HepG2 (cell line): ENCODE data around the gene MITF.

Experiments
- FOXP1 ChIP-seq, 2 experiments: fragments of 450-650 bp in 1 of 2; IDR thresholded peaks; 2 replicates each; pipeline ENCODE4 v1.6.1; 2017 to 2018; ENCODE audit warnings: antibody characterized with exemption in 1 of 2
- SUZ12 ChIP-seq: fragments of 150-350 bp; IDR thresholded peaks from 2 replicates; pipeline ENCODE4 v1.6.1; 2014; ENCODE audit warnings: low read depth, low read length
- ZNF274 ChIP-seq: sonication (generic); formaldehyde crosslinking; IDR thresholded peaks from 2 replicates; pipeline ENCODE4 v1.5.1; 2020; ENCODE audit warnings: mild to moderate bottlenecking, missing genetic modification reagents
- TF ChIP-seq, protein P1 (sequence below): sonication (generic); formaldehyde crosslinking; IDR thresholded peaks from 2 replicates; pipeline ENCODE4 v1.5.0; 2020; ENCODE audit warnings: mild to moderate bottlenecking, missing genetic modification reagents, moderate library complexity
- TF ChIP-seq, protein P2 (sequence below): sonication (generic); formaldehyde crosslinking; IDR thresholded peaks from 2 replicates; pipeline ENCODE4; 2020; ENCODE audit warnings: missing genetic modification reagents, mild to moderate bottlenecking, borderline replicate concordance

DNA sequence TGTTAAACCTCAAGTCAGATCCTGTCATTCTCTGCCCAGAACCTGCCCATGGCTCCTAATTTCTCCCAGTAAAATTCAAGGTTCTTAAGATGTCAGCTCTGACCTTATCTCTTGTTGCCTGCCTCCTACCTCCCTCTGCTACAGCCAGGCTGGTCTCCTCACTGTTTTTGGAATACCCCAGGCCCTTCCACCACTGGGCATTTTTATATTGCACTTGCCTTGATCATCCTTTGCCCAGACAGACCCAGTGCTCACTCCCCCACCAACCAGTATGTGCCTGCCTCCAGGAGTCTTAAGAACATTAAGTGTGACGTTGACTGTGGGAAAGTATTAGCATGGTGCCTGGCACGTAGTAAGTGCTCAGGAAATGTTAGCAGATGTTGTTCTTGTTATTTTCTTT lies 3.1 kb downstream of the MITF start:
- no peak for TF ChIP-seq SUZ12
- TF ChIP-seq, protein P1, sequence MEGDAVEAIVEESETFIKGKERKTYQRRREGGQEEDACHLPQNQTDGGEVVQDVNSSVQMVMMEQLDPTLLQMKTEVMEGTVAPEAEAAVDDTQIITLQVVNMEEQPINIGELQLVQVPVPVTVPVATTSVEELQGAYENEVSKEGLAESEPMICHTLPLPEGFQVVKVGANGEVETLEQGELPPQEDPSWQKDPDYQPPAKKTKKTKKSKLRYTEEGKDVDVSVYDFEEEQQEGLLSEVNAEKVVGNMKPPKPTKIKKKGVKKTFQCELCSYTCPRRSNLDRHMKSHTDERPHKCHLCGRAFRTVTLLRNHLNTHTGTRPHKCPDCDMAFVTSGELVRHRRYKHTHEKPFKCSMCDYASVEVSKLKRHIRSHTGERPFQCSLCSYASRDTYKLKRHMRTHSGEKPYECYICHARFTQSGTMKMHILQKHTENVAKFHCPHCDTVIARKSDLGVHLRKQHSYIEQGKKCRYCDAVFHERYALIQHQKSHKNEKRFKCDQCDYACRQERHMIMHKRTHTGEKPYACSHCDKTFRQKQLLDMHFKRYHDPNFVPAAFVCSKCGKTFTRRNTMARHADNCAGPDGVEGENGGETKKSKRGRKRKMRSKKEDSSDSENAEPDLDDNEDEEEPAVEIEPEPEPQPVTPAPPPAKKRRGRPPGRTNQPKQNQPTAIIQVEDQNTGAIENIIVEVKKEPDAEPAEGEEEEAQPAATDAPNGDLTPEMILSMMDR, result no peak
- no peak for TF ChIP-seq FOXP1 (IDR thresholded peaks at IDR 0.05)
- no peak for TF ChIP-seq FOXP1 (CRISPR knock-in tag; IDR thresholded peaks at IDR 0.05)
- TF ChIP-seq, protein P2, sequence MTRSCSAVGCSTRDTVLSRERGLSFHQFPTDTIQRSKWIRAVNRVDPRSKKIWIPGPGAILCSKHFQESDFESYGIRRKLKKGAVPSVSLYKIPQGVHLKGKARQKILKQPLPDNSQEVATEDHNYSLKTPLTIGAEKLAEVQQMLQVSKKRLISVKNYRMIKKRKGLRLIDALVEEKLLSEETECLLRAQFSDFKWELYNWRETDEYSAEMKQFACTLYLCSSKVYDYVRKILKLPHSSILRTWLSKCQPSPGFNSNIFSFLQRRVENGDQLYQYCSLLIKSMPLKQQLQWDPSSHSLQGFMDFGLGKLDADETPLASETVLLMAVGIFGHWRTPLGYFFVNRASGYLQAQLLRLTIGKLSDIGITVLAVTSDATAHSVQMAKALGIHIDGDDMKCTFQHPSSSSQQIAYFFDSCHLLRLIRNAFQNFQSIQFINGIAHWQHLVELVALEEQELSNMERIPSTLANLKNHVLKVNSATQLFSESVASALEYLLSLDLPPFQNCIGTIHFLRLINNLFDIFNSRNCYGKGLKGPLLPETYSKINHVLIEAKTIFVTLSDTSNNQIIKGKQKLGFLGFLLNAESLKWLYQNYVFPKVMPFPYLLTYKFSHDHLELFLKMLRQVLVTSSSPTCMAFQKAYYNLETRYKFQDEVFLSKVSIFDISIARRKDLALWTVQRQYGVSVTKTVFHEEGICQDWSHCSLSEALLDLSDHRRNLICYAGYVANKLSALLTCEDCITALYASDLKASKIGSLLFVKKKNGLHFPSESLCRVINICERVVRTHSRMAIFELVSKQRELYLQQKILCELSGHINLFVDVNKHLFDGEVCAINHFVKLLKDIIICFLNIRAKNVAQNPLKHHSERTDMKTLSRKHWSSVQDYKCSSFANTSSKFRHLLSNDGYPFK (CRISPR knock-in tag), result no peak
- no peak for TF ChIP-seq ZNF274 (CRISPR knock-in tag)
